GM12865 (cell line): ENCODE results near the gene AKIRIN2.
"Not testable (repeated sequence)": the region's sequence is repeated elsewhere in the genome, so short reads cannot be mapped to it uniquely, and the experiment has no call there.

Experiments
- DNase-seq: peaks from one replicate; pipeline ENCODE4 v3.0.0; 2010; ENCODE audit warnings: low read depth
- H3K4me3 ChIP-seq: 2 replicates; pipeline ENCODE4 v1.5.1; 2011; ENCODE audit warnings: mild to moderate bottlenecking, low read depth, low read length, control low read depth
- TF ChIP-seq, protein P1 (sequence below): IDR thresholded peaks from 2 replicates; pipeline ENCODE4 v1.5.1; 2011; ENCODE audit warnings: low read length, control low read depth, low read depth, inconsistent platforms; ENCODE audit not compliant: insufficient read depth; ENCODE audit errors: missing control alignments

The AKIRIN2 gene

DNA sequence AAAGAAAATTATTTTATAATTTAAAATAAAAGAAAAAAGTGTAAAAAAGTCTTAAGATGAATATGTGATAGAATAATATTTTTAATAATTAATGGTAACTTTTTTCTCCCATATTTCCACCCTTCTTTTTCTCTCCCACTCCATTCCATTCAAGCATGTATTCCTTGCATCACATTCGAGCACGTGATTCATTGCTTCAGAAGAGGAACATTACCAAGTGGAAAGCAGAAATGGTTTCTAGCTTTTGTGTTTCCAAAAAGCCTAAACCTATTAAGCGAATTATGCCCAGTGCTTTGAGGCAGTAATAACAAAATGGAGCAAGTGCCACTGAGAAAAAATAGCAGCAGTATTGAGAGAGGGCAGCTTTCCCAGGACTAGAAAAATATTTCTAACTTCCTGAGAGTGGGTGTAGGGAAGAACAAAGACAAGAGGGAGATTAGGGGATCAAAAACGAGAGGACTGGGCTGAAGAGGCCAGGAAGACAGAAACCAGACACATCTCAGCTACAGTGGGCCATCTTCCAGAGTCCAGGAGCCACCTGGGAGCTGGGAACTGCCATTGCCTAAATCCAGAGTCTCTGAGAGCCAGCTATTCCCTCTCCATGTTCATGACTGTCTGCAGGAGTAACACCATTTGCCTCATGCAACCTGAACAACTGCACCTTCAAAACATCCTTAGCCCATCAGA, 15.0 kb upstream of the AKIRIN2 start:
- H3K4me3 ChIP-seq, result no peak overlapping the region
- DNase-seq, result no peak
- TF ChIP-seq, protein P1, sequence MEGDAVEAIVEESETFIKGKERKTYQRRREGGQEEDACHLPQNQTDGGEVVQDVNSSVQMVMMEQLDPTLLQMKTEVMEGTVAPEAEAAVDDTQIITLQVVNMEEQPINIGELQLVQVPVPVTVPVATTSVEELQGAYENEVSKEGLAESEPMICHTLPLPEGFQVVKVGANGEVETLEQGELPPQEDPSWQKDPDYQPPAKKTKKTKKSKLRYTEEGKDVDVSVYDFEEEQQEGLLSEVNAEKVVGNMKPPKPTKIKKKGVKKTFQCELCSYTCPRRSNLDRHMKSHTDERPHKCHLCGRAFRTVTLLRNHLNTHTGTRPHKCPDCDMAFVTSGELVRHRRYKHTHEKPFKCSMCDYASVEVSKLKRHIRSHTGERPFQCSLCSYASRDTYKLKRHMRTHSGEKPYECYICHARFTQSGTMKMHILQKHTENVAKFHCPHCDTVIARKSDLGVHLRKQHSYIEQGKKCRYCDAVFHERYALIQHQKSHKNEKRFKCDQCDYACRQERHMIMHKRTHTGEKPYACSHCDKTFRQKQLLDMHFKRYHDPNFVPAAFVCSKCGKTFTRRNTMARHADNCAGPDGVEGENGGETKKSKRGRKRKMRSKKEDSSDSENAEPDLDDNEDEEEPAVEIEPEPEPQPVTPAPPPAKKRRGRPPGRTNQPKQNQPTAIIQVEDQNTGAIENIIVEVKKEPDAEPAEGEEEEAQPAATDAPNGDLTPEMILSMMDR, result no peak

DNA sequence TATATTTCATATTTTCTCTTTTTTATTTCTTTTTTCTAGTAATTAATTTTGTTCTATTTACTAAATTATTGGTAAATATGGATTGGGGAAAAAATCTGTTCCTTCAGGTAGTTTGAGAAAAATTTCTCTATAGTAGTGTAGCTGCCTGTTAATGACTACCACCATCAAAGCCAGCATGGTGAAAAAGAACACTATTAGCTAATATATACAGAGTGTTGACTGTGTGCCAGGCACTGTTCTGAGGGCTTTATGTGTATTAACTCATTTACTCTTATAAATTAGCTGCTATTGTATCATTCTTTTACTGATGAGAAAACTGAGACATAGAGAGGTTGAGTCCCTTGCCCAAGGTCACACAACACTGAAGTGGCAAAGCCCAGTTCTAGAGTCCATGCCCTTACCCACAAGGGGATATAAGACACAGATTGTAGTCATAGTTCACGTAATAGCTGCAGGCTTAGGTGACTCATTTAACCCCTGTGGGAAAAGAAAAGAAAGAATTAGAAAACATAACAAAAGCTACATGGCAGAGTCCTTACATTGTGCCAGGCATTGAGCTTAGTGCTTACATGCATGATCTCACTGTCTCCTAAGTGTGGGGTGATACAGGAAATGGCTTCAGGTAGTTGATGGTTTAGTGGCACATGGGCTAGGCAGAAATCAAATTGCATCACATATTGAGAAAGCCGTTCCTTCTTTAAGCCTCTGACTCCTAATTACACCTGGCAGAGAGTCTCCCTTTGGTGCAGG, 12.2 kb upstream of the AKIRIN2 start:
- TF ChIP-seq, protein P1, result no peak
- no peak overlapping the region for H3K4me3 ChIP-seq
- peak; percentile 57 for DNase-seq

DNA sequence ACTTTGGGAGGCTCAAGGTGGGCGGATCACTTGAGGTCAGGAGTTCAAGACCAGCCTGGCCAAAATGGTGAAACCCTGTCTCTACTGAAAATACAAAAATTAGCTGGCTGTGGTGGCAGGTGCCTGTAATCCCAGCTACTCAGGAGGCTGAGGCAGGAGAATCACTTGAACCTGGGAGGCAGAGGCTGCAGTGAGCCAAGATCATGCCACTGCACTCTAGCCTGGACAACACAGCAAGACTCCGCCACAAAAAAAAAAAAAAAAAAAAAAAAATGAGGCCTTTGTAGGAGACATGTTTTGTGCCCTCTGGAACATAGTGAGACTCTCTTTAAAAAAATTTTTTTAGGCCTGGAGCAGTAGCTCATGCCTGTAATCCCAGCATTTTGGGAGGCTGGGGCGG, 10.7 kb upstream of the AKIRIN2 start:
- DNase-seq, H3K4me3 ChIP-seq: not testable (repeated sequence)

DNA sequence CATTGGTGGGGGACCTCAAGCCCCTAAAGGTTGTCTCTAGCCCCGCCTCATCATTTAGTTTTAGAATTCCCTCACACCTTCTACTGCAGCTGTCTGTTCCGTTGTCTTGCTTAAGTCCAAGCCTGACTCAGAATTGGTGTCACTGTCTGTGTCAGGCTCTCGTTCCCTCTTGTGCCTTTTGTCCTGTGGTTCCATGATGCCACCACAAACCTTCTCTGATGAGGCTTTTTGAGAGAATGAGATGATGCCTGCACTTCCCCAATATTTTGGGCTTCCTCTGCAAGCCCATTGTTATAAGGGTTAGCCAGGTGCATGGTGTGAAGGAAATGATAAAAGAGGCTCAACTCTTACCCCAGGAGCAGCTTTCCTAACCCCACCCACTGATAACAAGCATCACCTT, 8.1 kb upstream of the AKIRIN2 start:
- H3K4me3 ChIP-seq, result no peak overlapping the region
- DNase-seq, result peak; percentile 74
- TF ChIP-seq, protein P1, result no peak

DNA sequence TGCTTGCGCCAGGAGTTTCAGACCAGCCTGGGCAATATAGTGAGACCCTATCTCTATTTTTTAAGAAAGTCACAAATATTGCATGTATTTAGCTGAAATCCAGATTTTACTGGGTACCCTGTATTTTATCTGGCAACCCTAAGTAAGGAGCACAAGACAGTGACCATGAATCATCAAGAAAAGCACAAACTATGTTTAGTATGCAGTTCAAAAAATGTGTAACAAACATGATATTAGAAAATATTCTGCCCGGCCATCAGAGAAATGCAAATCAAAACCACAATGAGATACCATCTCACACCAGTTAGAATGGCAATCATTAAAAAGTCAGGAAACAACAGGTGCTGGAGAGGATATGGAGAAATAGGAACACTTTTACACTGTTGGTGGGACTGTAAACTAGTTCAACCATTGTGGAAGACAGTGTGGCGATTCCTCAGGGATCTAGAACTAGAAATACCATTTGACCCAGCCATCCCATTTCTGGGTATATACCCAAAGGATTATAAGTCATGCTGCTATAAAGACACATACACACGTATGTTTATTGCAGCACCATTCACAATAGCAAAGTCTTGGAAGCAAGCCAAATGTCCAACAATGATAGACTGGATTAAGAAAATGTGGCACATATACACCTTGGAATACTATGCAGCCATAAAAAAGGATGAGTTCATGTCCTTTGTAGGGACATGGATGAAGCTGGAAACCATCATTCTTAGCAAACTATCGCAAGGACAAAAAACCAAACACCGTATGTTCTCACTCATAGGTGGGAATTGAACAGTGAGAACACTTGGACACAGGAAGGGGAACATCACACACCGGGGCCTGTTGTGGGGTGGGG, 6.8 kb upstream of the AKIRIN2 start:
- not testable (repeated sequence) for H3K4me3 ChIP-seq, DNase-seq

DNA sequence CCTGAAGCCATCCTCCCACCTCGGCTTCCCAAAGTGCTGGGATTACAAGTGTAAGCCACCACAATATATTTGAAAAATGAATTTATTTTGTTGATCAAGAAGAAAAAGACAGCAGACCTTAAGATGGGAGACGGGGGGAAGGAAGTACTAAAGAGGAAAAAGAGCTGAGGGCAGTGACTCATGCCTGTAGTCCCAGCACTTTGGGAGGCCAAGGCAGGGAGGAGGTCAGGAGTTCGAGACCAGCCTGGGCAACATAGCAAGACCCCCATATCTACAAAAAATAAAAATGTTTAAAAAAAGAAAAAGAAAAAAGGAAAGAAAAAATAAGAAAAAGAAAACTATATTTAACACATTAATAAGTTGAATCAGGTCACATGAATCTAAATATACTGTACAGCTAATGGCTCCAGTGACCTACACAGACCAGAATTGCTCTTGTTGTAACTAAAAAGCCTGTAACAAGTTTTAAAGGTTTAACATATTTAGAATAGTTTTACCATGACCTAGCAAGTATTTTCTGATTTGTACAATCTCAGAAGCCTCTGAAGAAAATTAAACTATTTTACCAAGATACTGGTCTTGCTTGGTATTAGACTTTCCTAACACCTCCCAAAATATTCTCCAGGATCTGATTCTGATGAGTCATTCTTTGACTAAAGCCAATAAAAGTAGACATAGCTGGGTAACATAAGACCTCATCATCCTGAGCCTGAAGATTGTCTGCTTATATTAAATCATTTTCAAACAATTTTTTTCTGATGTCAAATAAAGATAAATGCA, 4.3 kb upstream of the AKIRIN2 start:
- DNase-seq, result no peak
- TF ChIP-seq, protein P1, result no peak

DNA sequence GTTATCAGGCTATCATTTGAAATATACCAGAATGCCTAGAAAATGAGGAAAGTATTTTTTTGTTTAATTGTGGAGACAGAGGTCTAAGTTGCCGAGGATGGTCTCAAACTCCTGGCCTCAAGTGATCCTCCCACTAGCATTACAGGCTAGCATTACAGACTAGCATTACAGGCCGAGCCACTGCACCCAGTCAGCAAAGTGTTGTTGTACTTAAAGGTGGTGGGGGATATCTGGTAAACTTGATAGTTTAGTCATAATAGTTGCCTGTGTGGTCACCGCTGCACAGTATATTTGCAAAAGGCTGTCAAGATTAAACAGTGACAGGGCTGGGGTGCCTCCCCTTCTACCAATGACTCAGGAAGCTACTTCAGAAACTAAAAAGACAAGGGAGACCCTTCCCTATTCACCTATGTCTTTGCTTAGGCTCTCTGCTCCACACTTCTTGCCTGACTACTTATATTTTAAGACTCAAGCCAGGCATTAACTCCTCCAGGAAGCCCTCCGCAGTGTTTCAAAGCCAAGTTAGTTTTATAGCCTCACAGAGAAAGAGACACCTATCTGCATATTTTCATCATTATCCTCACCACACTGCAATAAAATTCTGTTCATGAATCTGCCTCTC, 3.1 kb upstream of the AKIRIN2 start:
- TF ChIP-seq, protein P1, result no peak
- peak; percentile 93 for DNase-seq
- H3K4me3 ChIP-seq, result no peak overlapping the region

More for the DNA sequence above, 4.3 kb upstream of the AKIRIN2 start:
- H3K4me3 ChIP-seq, result no peak overlapping the region

DNA sequence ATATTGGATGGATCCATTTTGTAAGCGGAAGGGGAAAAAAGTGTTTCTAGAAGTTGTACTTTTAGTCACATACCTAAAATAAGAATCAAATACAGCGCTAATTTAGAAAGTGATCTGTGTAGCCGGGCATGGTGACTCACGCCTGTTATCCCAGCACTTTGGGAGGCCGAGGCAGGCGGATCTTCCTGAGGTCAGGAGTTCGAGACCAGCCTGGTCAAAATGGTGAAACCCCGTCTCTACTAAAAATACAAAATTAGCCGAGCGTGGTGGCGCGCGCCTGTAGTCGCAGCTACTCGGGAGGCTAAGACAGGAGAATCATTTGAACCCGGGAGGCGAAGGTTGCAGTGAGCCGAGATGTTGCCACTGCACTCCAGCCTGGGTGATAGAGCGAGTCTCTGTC, 1.0 kb upstream of the AKIRIN2 start:
- DNase-seq, result peak; percentile 60
- H3K4me3 ChIP-seq, result peak overlapping the region; percentile 72
